Kidney (tissue), 14 donors: ENCODE measurements around the gene PROS1. TPM values are rescaled to one million over a fixed set of nuclear protein-coding genes. Genes with fewer than 3 reads are reported as not detected.
"Not testable (repeated sequence)": the region's sequence is repeated elsewhere in the genome, so short reads cannot be mapped to it uniquely, and the experiment has no call there.

Experiments
- DNase-seq, 5 donors: peaks; one replicate each; pipeline ENCODE4 v3.0.0-alpha.2; 2013 to 2020
- FAIRE-seq: peaks from 2 replicates; lab custom pipeline; 2012; peaks lifted over from hg19 to GRCh38; lab: Jason Lieb, UNC
- H3K27ac ChIP-seq, 2 donors: one replicate each; pipeline ENCODE4 v1.7.0; 2013; ENCODE audit warnings: low read depth in 2 of 2, low read length in 2 of 2, inconsistent platforms in 1 of 2
- H3K27me3 ChIP-seq: one replicate; pipeline ENCODE4 v1.7.1; 2013; ENCODE audit warnings: low read length, inconsistent platforms; ENCODE audit not compliant: control insufficient read depth, insufficient read depth
- H3K36me3 ChIP-seq, 3 donors: one replicate each; pipeline versions ENCODE4 v1.7.0 to v1.7.1; 2013; ENCODE audit warnings: low read length in 3 of 3, control low read depth in 1 of 3, inconsistent platforms in 1 of 3; ENCODE audit not compliant: insufficient read depth in 3 of 3, control insufficient read depth in 2 of 3
- H3K4me1 ChIP-seq, 3 donors: one replicate each; pipeline versions ENCODE4 v1.7.0 to v1.7.1; 2013; ENCODE audit warnings: low read length in 3 of 3, inconsistent platforms in 1 of 3, low read depth in 1 of 3; ENCODE audit not compliant: control insufficient read depth in 2 of 3, insufficient read depth in 2 of 3
- H3K4me3 ChIP-seq, 3 donors: one replicate each; pipeline versions ENCODE4 v1.7.0 to v1.8.1; 2013; ENCODE audit warnings: low read length in 3 of 3, control low read depth in 1 of 3, inconsistent platforms in 1 of 3
- H3K9ac ChIP-seq, 3 donors: one replicate each; pipeline versions ENCODE4 v1.7.0 to v1.7.1; 2013; ENCODE audit warnings: low read length in 3 of 3, control low read depth in 1 of 3, inconsistent platforms in 1 of 3
- H3K9me3 ChIP-seq, 3 donors: one replicate each; pipeline versions ENCODE4 v1.7.0 to v1.7.1; 2013; ENCODE audit warnings: low read length in 3 of 3, control low read depth in 1 of 3, inconsistent platforms in 1 of 3; ENCODE audit not compliant: control insufficient read depth in 2 of 3, insufficient read depth in 1 of 3
- intact Hi-C: fragments of 100-400 bp; cut with DNase I; formaldehyde crosslinking; loops from one replicate; pipeline ENCODE4 v1.11.1; 2022
- polyA plus RNA-seq: library from polyadenylated mRNA; stranded (reverse); fragments of 350-450 nt; fragmentation: Illumina TruSeq; extraction: RNeasy Lipid Tissue Mini Kit (QIAGEN cat#74804); gene quantifications from one replicate; pipeline ENCODE4 v1.2.3, GENCODE V29; 2014; ENCODE audit warnings: low read depth, low replicate concordance; ENCODE audit not compliant: insufficient read depth
- total RNA-seq: library from RNA; stranded (reverse); fragmentation: NEBNext Ultra II Directional; extraction: Animal tissue kit (Norgen Biotek cat#: 25700); gene quantifications from one replicate; pipeline ENCODE4 v1.2.1, GENCODE V29; 2021
- TF ChIP-seq, protein P1 (sequence below): IDR thresholded peaks from 3 replicates; pipeline ENCODE4 v1.5.1; 2012; ENCODE audit warnings: mild to moderate bottlenecking, moderate library complexity, borderline replicate concordance; ENCODE audit not compliant: insufficient read depth; ENCODE audit errors: extremely low read depth
- donor health status: control.
- donor health status: control.
- donor health status: control.
- donor health status: control.
- donor health status: control.
- donor health status: DM: yes; HTN: yes; CAD: no.
- donor health status: Normal renal cell carcinoma (clear cell type).

The PROS1 gene
- total and polyA plus RNA-seq, 2 donors from 2014 or later: 30.0 to 56.2 TPM

DNA sequence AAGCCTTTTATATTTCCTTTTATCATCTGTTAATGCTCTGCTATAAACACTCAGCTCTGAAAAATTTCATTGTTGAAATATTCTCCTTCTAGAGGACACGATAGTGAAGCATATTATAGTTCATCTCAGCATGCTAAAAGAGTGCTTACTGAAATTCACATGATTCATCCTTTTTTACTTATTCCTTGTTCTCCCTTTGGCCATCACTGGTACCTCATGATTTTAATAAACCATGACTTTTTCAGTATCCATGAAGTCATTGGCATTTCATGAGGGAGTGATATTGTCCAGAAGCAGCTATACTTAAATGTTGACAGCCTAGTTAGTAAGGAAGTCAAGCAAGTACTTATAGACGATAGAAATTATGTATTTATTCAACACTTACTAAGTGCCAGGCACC is 112.7 kb downstream of the PROS1 start:
- Histone ChIP-seq H3K9ac (no peak overlapping the region), H3K27ac (no peak overlapping the region), H3K4me1 (no peaks in the 10 kb centered on the region), H3K27me3 (no peaks in the 10 kb centered on the region), H3K4me3 (no peak overlapping the region), H3K9me3 (no peaks in the 10 kb centered on the region), H3K36me3 (no peaks in the 10 kb centered on the region)
- DNase-seq (no peak), FAIRE-seq (no peak)
- intact Hi-C loops: no loop called here
- TF ChIP-seq, protein P1, sequence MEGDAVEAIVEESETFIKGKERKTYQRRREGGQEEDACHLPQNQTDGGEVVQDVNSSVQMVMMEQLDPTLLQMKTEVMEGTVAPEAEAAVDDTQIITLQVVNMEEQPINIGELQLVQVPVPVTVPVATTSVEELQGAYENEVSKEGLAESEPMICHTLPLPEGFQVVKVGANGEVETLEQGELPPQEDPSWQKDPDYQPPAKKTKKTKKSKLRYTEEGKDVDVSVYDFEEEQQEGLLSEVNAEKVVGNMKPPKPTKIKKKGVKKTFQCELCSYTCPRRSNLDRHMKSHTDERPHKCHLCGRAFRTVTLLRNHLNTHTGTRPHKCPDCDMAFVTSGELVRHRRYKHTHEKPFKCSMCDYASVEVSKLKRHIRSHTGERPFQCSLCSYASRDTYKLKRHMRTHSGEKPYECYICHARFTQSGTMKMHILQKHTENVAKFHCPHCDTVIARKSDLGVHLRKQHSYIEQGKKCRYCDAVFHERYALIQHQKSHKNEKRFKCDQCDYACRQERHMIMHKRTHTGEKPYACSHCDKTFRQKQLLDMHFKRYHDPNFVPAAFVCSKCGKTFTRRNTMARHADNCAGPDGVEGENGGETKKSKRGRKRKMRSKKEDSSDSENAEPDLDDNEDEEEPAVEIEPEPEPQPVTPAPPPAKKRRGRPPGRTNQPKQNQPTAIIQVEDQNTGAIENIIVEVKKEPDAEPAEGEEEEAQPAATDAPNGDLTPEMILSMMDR: no peak

DNA sequence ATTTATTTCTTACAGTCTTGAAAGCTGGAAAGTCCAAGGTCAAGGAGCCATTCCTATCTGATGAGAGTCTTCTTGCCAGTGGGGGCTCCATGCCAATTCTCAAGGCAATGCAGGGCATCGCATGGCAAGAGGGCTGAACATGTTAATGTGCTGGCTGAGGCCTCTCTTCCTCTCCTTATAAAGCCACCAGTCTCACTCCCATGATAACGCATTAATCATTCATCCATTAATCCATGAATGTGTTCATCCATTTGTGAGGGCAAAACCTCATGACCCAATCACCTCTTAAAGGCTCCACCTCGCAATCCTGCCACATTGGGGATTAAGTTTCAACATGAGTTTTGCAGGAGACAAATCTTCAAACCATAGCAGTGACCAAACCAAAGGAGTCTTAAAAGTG is 118.3 kb downstream of the PROS1 start:
- Histone ChIP-seq H3K4me3 (no peak overlapping the region), H3K27ac (no peak overlapping the region), H3K4me1 (no peaks in the 10 kb centered on the region), H3K27me3 (no peaks in the 10 kb centered on the region), H3K9ac (no peak overlapping the region), H3K9me3 (no peaks in the 10 kb centered on the region), H3K36me3 (no peaks in the 10 kb centered on the region)
- intact Hi-C loops: no loop called here
- TF ChIP-seq, protein P1: no peak
- FAIRE-seq: no peak
- no peak for DNase-seq

DNA sequence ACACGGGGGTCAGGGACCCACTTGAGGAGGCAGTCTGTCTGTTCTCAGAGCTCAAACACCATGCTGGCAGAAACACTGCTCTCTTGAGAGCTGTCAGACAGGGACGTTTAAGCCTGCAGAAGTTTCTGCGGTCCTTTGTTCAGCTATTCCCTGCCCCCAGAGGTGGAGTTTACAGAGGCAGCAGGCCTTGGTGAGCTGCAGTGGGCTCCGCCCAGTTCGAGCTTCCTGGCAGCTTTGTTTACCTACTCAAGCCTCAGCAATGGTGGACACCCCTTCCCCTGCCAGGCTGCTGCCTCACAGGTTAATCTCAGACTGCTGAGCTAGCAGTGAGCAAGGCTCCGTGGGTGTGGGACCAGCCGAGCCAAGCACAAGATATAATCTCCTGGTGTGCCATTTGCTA is 121.5 kb downstream of the PROS1 start:
- H3K27me3 ChIP-seq, H3K9ac ChIP-seq, FAIRE-seq, H3K9me3 ChIP-seq, H3K4me3 ChIP-seq, H3K36me3 ChIP-seq, H3K4me1 ChIP-seq, H3K27ac ChIP-seq, DNase-seq, intact Hi-C loops: not testable (repeated sequence)

DNA sequence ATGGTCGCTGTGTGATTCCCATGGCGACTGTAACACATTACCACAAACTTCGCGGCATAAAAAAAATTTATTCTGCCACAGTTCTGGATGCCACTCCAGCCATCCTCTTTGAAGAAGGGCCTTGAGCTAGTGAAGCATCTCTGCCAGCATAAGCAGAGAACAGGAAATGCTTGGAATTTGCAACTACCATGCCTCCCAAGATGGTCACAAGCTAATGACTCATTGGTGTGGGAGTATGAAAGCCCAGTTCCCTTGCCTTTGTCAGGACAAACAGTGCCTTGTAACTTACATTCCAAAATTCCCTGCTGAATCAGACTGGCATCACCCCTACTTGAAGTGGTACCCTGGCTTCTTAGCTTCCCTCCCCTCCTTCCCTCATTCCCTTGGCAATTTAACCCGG is 129.7 kb downstream of the PROS1 start:
- Histone ChIP-seq H3K4me3 (no peak overlapping the region), H3K9me3 (no peaks in the 10 kb centered on the region), H3K27me3 (no peaks in the 10 kb centered on the region), H3K27ac (no peak overlapping the region), H3K36me3 (no peaks in the 10 kb centered on the region), H3K4me1 (no peaks in the 10 kb centered on the region), H3K9ac (no peak overlapping the region)
- intact Hi-C loops: no loop called here
- FAIRE-seq (no peak), DNase-seq (no peak)
- TF ChIP-seq, protein P1: no peak

DNA sequence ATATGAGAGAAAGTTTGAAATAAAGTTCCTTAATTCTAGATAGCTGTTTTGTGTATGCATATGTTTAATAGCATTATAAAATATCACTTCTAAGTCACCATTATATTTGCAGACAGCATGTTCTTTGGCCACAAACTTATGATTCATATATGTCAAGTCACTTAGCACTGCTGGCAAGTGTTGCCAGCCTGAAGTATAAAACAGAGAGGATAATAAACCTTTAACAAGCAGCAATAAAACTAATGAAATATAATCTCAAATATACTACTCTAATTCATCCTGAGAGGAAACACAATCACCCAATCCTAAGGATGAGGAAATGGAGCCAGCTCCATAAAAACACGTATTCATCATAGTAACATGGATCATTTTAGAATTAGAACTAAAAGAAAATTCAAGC is 134.5 kb downstream of the PROS1 start:
- H3K36me3 ChIP-seq, H3K27me3 ChIP-seq, H3K4me1 ChIP-seq, FAIRE-seq, H3K9ac ChIP-seq, intact Hi-C loops, H3K27ac ChIP-seq, H3K9me3 ChIP-seq, DNase-seq, H3K4me3 ChIP-seq: not testable (repeated sequence)
